Measurements from ENCODE around the gene HMCN2.

Gene HMCN2

DNA sequence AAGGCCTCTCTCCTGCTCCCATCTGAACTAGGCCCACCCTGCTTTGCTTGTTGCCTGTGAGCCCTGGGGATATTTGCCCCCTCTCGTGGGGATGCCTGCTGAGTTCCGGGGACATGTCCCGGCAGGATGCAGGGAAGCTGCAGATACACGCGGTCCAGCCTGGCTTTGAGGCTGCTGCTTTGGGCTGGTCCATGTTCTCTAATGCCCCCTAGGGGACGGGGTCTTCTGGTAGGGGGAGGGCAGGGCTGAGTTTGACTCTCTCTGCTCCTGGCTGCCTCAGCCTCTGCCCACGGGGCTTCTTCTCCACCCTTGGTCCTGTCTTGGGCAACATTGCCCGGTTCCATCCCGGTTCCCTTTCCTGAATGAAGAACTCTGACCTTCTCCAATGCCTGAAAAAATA lies 94.3 kb downstream of the HMCN2 start:
- H3K27me3 ChIP-seq (ENCODE audit: control insufficient read depth, insufficient read depth, low read length), result no peaks in the 10 kb centered on the region
- H3K27ac ChIP-seq (ENCODE audit: low read depth, low read length), result no peak overlapping the region
- H3K36me3 ChIP-seq (ENCODE audit: control insufficient read depth, insufficient read depth, low read length), result no peaks in the 10 kb centered on the region
- H3K9ac ChIP-seq (ENCODE audit: low read depth, low read length), result no peak overlapping the region
- no peaks in the 10 kb centered on the region for H3K4me1 ChIP-seq (ENCODE audit: control insufficient read depth, insufficient read depth, low read length)
- H3K9me3 ChIP-seq (ENCODE audit: control insufficient read depth, insufficient read depth, low read length), result no peaks in the 10 kb centered on the region
- no peak overlapping the region for H3K4me3 ChIP-seq (ENCODE audit: low read depth, low read length)

DNA sequence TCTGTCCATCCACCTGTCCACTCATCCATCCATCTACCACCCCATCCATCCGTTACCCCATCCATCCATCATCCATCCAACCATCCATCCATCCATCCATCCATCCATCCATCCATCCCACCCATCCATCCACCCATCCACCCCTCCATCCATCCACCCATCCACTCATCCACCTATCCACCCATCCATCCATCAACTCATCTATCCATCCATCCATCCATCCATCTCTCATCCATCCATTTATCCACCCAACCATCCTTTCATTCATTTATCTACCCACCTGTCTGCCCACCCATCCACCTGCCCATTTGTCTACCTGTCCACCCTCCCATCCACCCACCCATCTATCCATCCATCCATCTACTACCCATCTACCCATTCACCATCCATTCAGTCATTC lies 95.1 kb downstream of the HMCN2 start:
- no peak overlapping the region for H3K9ac ChIP-seq (ENCODE audit: low read depth, low read length)
- no peaks in the 10 kb centered on the region for H3K27me3 ChIP-seq (ENCODE audit: control insufficient read depth, insufficient read depth, low read length)
- no peaks in the 10 kb centered on the region for H3K4me1 ChIP-seq (ENCODE audit: control insufficient read depth, insufficient read depth, low read length)

DNA sequence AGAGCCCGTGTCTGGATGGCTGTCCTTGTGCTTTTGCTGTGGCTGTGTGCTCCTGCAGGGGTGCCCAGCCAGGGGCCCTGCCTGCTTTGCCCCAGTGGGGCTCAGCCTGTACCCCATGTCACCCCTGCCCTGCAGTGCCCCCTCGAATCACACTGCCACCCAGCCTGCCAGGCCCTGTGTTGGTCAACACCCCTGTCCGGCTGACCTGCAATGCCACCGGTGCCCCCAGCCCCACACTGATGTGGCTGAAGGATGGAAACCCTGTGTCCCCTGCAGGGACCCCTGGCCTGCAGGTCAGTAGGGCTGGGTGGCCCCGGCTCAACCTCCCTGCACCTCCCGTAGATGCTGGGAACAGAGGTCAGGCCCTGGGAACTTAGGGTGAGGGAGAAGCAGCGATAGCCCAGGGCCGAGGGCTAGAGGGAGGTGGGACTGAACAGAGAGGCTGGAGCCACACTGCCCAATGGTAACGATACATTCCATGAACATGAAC lies 96.4 kb downstream of the HMCN2 start:
- Histone ChIP-seq H3K4me1 (ENCODE audit: control insufficient read depth, insufficient read depth, low read length) (no peaks in the 10 kb centered on the region), H3K27ac (ENCODE audit: low read depth, low read length) (no peak overlapping the region), H3K36me3 (ENCODE audit: control insufficient read depth, insufficient read depth, low read length) (no peaks in the 10 kb centered on the region), H3K27me3 (ENCODE audit: control insufficient read depth, insufficient read depth, low read length) (no peaks in the 10 kb centered on the region), H3K9me3 (ENCODE audit: control insufficient read depth, insufficient read depth, low read length) (no peaks in the 10 kb centered on the region), H3K4me3 (ENCODE audit: low read depth, low read length) (no peak overlapping the region), H3K9ac (ENCODE audit: low read depth, low read length) (no peak overlapping the region)

More for the DNA sequence above, 95.1 kb downstream of the HMCN2 start:
- H3K4me3 ChIP-seq (ENCODE audit: low read depth, low read length), result no peak overlapping the region
- no peaks in the 10 kb centered on the region for H3K36me3 ChIP-seq (ENCODE audit: control insufficient read depth, insufficient read depth, low read length)
- H3K9me3 ChIP-seq (ENCODE audit: control insufficient read depth, insufficient read depth, low read length), result no peaks in the 10 kb centered on the region
- no peak overlapping the region for H3K27ac ChIP-seq (ENCODE audit: low read depth, low read length)

DNA sequence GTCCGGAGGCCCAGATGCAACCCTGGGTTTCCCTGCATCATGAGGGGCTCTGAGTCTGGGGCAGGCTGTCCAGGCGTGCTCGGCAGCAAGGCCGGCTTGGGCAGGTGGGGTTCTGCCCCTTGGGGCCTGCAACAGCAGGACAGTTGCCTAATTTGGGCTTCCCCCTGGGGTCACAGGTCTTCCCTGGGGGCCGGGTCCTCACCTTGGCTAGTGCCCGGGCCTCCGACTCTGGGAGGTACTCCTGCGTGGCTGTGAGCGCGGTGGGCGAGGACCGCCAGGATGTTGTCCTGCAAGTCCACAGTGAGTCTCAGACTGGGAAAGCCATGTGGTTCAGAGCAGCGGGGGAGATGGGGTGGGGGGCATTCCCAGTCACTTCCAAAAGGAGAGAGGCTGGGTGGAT lies 97.1 kb downstream of the HMCN2 start:
- H3K27ac ChIP-seq (ENCODE audit: low read depth, low read length), result no peak overlapping the region
- no peaks in the 10 kb centered on the region for H3K36me3 ChIP-seq (ENCODE audit: control insufficient read depth, insufficient read depth, low read length)
- H3K27me3 ChIP-seq (ENCODE audit: control insufficient read depth, insufficient read depth, low read length), result no peaks in the 10 kb centered on the region
- no peak overlapping the region for H3K4me3 ChIP-seq (ENCODE audit: low read depth, low read length)
- H3K4me1 ChIP-seq (ENCODE audit: control insufficient read depth, insufficient read depth, low read length), result no peaks in the 10 kb centered on the region
- no peak overlapping the region for H3K9ac ChIP-seq (ENCODE audit: low read depth, low read length)
- H3K9me3 ChIP-seq (ENCODE audit: control insufficient read depth, insufficient read depth, low read length), result no peaks in the 10 kb centered on the region

DNA sequence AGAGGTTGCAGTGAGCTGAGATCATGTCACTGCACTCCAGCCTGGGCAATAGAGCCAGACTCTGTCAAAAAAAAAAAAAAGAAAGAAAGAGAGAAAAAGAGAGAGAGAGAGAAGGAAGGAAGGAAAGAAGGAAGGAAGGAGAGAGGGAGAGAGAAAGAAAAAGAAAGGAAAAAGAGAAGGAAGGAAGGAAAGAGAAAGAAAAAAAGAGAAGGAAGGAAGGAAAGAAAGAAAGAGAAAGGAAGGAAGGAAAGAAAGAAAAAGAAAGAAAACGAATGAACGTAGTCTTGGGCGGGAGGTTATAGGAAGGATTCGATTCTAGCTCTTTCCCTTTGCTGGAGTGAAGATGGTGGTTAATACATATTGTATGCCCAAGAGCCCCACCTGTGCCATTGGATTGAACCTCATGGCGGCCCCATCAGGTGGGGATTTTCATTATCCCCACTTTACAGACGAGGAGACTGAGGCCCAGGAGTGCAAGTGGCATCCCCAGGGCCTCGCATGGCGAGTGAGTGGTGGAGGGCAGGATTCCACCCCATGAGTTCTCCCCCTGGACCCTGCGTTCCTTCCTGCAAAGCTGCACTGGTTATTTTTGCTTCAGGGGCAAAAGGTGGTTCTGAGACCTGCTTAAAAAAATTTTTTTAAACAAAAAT lies 98.3 kb downstream of the HMCN2 start:
- H3K9me3 ChIP-seq (ENCODE audit: control insufficient read depth, insufficient read depth, low read length), result no peaks in the 10 kb centered on the region
- no peak overlapping the region for H3K9ac ChIP-seq (ENCODE audit: low read depth, low read length)
- H3K27me3 ChIP-seq (ENCODE audit: control insufficient read depth, insufficient read depth, low read length), result no peaks in the 10 kb centered on the region
- no peaks in the 10 kb centered on the region for H3K36me3 ChIP-seq (ENCODE audit: control insufficient read depth, insufficient read depth, low read length)
- H3K27ac ChIP-seq (ENCODE audit: low read depth, low read length), result no peak overlapping the region
- no peaks in the 10 kb centered on the region for H3K4me1 ChIP-seq (ENCODE audit: control insufficient read depth, insufficient read depth, low read length)
- H3K4me3 ChIP-seq (ENCODE audit: low read depth, low read length), result no peak overlapping the region

DNA sequence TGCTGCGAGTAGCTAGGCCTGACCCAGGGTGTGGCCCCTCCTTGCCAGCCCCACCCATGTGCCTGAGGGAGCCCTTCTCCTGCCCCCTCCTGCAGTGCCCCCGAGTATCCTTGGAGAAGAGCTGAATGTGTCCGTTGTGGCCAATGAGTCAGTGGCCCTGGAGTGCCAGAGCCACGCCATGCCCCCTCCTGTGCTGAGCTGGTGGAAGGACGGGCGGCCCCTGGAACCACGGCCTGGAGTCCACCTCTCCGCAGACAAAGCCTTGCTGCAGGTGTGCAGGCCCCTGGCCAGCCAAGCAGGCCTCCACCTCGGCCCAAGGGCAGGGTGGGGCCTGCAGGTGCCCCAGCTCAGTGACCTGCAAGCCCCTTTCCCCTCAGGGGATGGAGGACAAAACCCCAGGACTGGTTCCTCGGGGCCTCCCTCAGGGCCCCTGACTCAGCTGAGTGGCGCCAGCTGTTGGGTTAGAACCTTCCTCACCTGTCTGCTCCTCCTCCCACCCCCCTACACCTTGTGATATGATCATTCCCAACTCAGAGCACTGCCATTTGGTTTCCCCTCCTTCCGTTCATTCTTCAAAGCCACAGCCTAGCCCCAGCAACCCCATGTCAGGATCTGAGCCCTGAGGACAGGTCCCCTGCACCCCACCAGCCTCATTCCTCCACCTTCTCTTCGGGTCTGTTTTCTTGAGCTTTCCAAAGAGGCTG lies 99.2 kb downstream of the HMCN2 start:
- H3K4me3 ChIP-seq (ENCODE audit: low read depth, low read length), result no peak overlapping the region
- H3K27me3 ChIP-seq (ENCODE audit: control insufficient read depth, insufficient read depth, low read length), result no peaks in the 10 kb centered on the region
- no peaks in the 10 kb centered on the region for H3K9me3 ChIP-seq (ENCODE audit: control insufficient read depth, insufficient read depth, low read length)
- H3K27ac ChIP-seq (ENCODE audit: low read depth, low read length), result no peak overlapping the region
- no peaks in the 10 kb centered on the region for H3K36me3 ChIP-seq (ENCODE audit: control insufficient read depth, insufficient read depth, low read length)
- H3K9ac ChIP-seq (ENCODE audit: low read depth, low read length), result 0 out of 2 replicates have a peak overlapping the region, but pooled peaks have one; percentile 7
- H3K4me1 ChIP-seq (ENCODE audit: control insufficient read depth, insufficient read depth, low read length), result no peaks in the 10 kb centered on the region

DNA sequence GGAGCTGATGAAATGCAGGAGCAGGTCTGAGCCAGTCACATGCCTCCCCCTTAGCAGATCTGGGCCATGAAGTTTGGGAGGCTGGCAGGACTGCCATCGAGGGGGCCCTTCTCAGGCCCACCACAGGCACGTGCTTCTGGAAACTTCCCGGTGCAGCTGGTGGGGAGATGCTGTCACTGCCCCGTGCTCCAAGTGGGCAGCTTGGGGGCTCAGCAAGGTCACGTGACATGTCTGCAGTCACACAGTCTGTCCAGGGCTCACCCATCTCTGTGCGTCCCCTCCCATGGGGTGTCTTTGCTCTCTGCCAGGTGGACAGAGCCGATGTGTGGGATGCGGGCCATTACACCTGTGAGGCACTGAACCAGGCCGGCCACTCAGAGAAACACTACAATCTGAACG lies 99.8 kb downstream of the HMCN2 start:
- H3K27ac ChIP-seq (ENCODE audit: low read depth, low read length), result no peak overlapping the region
- H3K9ac ChIP-seq (ENCODE audit: low read depth, low read length), result 0 out of 2 replicates have a peak overlapping the region, but pooled peaks have one; percentile 7
- no peaks in the 10 kb centered on the region for H3K36me3 ChIP-seq (ENCODE audit: control insufficient read depth, insufficient read depth, low read length)
- no peaks in the 10 kb centered on the region for H3K4me1 ChIP-seq (ENCODE audit: control insufficient read depth, insufficient read depth, low read length)
- H3K27me3 ChIP-seq (ENCODE audit: control insufficient read depth, insufficient read depth, low read length), result no peaks in the 10 kb centered on the region
- no peak overlapping the region for H3K4me3 ChIP-seq (ENCODE audit: low read depth, low read length)
- H3K9me3 ChIP-seq (ENCODE audit: control insufficient read depth, insufficient read depth, low read length), result no peaks in the 10 kb centered on the region

DNA sequence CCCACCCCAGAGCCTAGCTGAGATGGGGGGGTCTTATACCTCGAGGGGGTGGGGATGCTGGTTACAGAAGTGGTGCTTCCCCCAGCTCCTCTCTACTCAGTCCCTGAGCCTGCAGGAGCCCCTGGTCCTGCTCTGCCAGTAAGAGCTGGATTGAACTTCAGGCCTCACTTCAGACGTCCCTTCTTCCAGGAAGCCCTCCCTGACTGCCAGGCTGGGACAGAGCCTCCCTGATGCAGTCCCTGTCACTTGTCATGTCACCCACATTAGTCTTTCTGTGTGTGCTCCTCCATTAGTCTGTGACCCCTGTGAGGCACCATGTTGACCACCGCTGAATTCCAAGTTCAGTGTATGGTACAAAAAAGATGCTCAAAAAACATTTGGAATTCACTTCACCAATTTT lies 100.5 kb downstream of the HMCN2 start:
- Histone ChIP-seq H3K4me3 (ENCODE audit: low read depth, low read length) (no peak overlapping the region), H3K4me1 (ENCODE audit: control insufficient read depth, insufficient read depth, low read length) (no peaks in the 10 kb centered on the region), H3K27me3 (ENCODE audit: control insufficient read depth, insufficient read depth, low read length) (no peaks in the 10 kb centered on the region), H3K9me3 (ENCODE audit: control insufficient read depth, insufficient read depth, low read length) (no peaks in the 10 kb centered on the region), H3K27ac (ENCODE audit: low read depth, low read length) (no peak overlapping the region), H3K9ac (ENCODE audit: low read depth, low read length) (no peak overlapping the region), H3K36me3 (ENCODE audit: control insufficient read depth, insufficient read depth, low read length) (no peaks in the 10 kb centered on the region)

DNA sequence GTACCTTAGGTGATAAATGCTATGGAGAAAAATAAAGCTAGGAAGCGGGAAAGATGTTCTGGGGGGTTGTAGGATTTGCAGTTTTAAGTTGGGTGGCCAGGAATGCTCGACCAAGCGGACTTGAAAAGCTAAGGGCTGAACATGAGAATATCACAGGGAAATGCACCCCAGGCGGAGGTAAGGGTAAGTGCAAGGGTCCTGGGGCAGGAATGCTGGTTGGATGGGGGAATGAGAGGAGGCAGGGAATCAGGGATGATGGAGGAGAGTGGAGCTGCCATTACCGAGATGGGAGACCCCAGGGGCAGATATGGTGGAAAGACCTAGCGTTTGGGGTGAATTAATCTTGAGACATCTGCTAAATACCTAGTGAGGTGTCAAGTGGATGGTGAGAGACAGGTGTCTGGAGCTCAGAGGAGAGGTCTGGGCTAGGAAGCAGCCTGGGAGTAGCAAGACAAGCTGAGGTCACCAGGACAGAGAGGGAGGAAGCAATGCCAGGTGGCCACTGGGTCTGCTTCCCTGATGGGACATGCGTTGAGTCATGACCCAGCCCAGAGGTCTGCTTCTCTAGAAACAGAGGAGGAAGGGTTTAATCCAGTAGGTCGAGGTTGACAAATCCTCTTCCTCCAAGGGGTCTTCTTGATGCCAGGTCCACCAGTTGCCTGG lies 101.5 kb downstream of the HMCN2 start:
- H3K4me3 ChIP-seq (ENCODE audit: low read depth, low read length), result no peak overlapping the region
- H3K27me3 ChIP-seq (ENCODE audit: control insufficient read depth, insufficient read depth, low read length), result no peaks in the 10 kb centered on the region
- no peak overlapping the region for H3K9ac ChIP-seq (ENCODE audit: low read depth, low read length)
- no peaks in the 10 kb centered on the region for H3K9me3 ChIP-seq (ENCODE audit: control insufficient read depth, insufficient read depth, low read length)
- H3K27ac ChIP-seq (ENCODE audit: low read depth, low read length), result no peak overlapping the region
- H3K4me1 ChIP-seq (ENCODE audit: control insufficient read depth, insufficient read depth, low read length), result no peaks in the 10 kb centered on the region
- H3K36me3 ChIP-seq (ENCODE audit: control insufficient read depth, insufficient read depth, low read length), result no peaks in the 10 kb centered on the region

DNA sequence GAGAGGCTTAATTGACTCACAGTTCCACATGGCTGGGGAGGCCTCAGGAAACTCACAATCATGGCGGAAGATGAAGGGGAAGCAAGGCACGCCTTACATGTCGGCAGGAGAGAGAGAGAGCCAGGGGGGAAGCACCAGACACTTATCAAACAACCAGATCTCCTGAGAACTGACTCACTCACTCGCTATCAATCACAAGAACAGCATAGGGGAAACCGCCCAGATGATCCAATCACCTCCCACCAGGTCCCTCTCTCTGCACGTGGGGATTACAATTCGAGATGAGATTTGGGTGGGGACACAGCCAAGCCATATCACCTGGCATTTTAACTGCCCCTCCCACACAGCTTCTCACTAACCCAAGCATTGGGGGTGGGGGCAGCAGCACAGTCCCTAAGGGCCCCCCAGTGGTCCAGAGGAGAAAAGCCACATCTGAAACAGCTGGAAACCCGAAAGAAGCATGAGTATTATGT lies 103.1 kb downstream of the HMCN2 start:
- no peaks in the 10 kb centered on the region for H3K36me3 ChIP-seq (ENCODE audit: control insufficient read depth, insufficient read depth, low read length)
- no peaks in the 10 kb centered on the region for H3K27me3 ChIP-seq (ENCODE audit: control insufficient read depth, insufficient read depth, low read length)
- no peak overlapping the region for H3K4me3 ChIP-seq (ENCODE audit: low read depth, low read length)
- H3K27ac ChIP-seq (ENCODE audit: low read depth, low read length), result no peak overlapping the region
- H3K9me3 ChIP-seq (ENCODE audit: control insufficient read depth, insufficient read depth, low read length), result no peaks in the 10 kb centered on the region
- no peak overlapping the region for H3K9ac ChIP-seq (ENCODE audit: low read depth, low read length)
- H3K4me1 ChIP-seq (ENCODE audit: control insufficient read depth, insufficient read depth, low read length), result no peaks in the 10 kb centered on the region

DNA sequence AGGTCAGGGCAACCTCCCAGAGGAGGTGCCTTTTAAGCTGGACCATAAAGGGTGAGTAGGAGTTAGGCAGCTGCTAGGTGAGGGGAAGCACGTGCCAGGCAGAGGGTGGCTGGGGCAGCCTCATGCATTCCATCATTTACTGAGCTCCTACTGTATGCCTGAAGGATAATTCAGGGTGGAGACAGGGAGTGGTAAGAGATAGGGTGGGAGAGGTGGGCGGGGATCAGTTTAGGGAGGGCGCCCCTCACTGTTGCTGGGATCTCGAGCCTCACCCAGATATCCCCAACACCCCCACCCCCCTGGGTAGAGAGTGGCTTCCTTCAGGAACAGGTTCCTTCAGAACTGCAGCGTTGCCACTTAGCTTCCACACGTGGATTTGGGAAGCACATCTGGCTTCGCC lies 104.7 kb downstream of the HMCN2 start:
- Histone ChIP-seq H3K36me3 (ENCODE audit: control insufficient read depth, insufficient read depth, low read length) (no peaks in the 10 kb centered on the region), H3K4me1 (ENCODE audit: control insufficient read depth, insufficient read depth, low read length) (no peaks in the 10 kb centered on the region), H3K27ac (ENCODE audit: low read depth, low read length) (no peak overlapping the region), H3K27me3 (ENCODE audit: control insufficient read depth, insufficient read depth, low read length) (no peaks in the 10 kb centered on the region), H3K9ac (ENCODE audit: low read depth, low read length) (no peak overlapping the region), H3K9me3 (ENCODE audit: control insufficient read depth, insufficient read depth, low read length) (no peaks in the 10 kb centered on the region), H3K4me3 (ENCODE audit: low read depth, low read length) (no peak overlapping the region)

All from HUES48 (cell line).